HepG2 (cell line): Measurements from ENCODE around the gene CAMTA1. TPM values are rescaled to one million over a fixed set of nuclear protein-coding genes. Genes with fewer than 3 reads are reported as not detected.

Experiments
- ATAC-seq: fragments of 200-7000 bp; cut with Tn5 transposase; 3 replicates; pipeline ENCODE4 v1.9.1; 2020; ENCODE audit warnings: mild to moderate bottlenecking, moderate library complexity
- BruUV-seq: library from RNA; stranded (reverse); fragments of 400-500 nt; replicated peaks from 2 replicates; lab custom pipeline; 2021; lab: Mats Ljungman, UMichigan
- CTCF ChIA-PET: fragments of 300-600 bp; formaldehyde crosslinking; extraction: SDS; loops from one replicate; lab custom pipeline; 2021; ENCODE audit warnings: low total read pairs, inconsistent platforms, low intra/inter-chr PET ratio; lab: Yijun Ruan, JAX
- POLR2A ChIA-PET: fragments of 350-600 bp; sonication (Branson Sonifier 250); formaldehyde crosslinking; loops from one replicate; lab custom pipeline; 2020; ENCODE audit warnings: antibody characterized with exemption, inconsistent platforms; lab: Yijun Ruan, JAX
- DNase-seq: peaks from one replicate; pipeline ENCODE4 v3.0.0-alpha.2; 2015; ENCODE audit warnings: low spot score
- FAIRE-seq: peaks from 3 replicates; lab custom pipeline; 2011; peaks lifted over from hg19 to GRCh38; lab: Jason Lieb, UNC
- H2AFZ ChIP-seq: one replicate; pipeline ENCODE4 v1.6.1; 2011; ENCODE audit warnings: low read length, inconsistent platforms
- H3K27ac ChIP-seq: fragments of 300-600 bp; 3 replicates; pipeline ENCODE4 v1.8.0; 2011; ENCODE audit warnings: mixed run types, mild to moderate bottlenecking, mixed read lengths, low read length, inconsistent platforms; ENCODE audit not compliant: insufficient read depth; ENCODE audit errors: extremely low read length
- H3K27me3 ChIP-seq, 2 experiments: fragments of 200-600 bp in 1 of 2; 2 replicates in 1 of 2; 3 replicates in 1 of 2; pipeline versions ENCODE4 v1.6.0 to v1.8.0; 2011; ENCODE audit warnings: low read length in 2 of 2, mild to moderate bottlenecking in 2 of 2, moderate library complexity in 2 of 2, inconsistent platforms in 1 of 2; ENCODE audit not compliant: insufficient read depth in 2 of 2, control insufficient read depth in 1 of 2
- H3K36me3 ChIP-seq, 2 experiments: fragments of 200-600 bp in 1 of 2; replicated peaks in 1 of 2; 2 replicates in 1 of 2; 3 replicates in 1 of 2; pipeline versions ENCODE4 v1.5.1 to v1.8.0; 2011; ENCODE audit warnings: low read length in 2 of 2, inconsistent platforms in 1 of 2; ENCODE audit not compliant: insufficient read depth in 2 of 2, control insufficient read depth in 1 of 2
- H3K4me1 ChIP-seq: 2 replicates; pipeline ENCODE4 v1.5.1; 2012; ENCODE audit warnings: low read length, inconsistent platforms; ENCODE audit not compliant: insufficient read depth
- H3K4me2 ChIP-seq: 2 replicates; pipeline ENCODE4 v1.6.0; 2011; ENCODE audit warnings: low read depth, low read length, inconsistent platforms
- H3K4me3 ChIP-seq, 3 experiments: fragments of 200-600 bp in 1 of 3; sonication (generic), shearing (Covaris generic) in 1 of 3; replicated peaks in 1 of 3; 2 replicates each; pipeline ENCODE4 v1.5.1; 2011 to 2016; ENCODE audit warnings: low read length in 3 of 3, inconsistent platforms in 2 of 3, low read depth in 2 of 3, mild to moderate bottlenecking in 2 of 3, control low read depth in 1 of 3, mixed read lengths in 1 of 3; ENCODE audit not compliant: insufficient read depth in 1 of 3
- H3K79me2 ChIP-seq: one replicate; pipeline ENCODE4 v1.6.1; 2011; ENCODE audit warnings: low read length, inconsistent platforms; ENCODE audit not compliant: insufficient read depth
- H3K9ac ChIP-seq: 2 replicates; pipeline ENCODE4 v1.6.0; 2011; ENCODE audit warnings: mild to moderate bottlenecking, low read depth, low read length, inconsistent platforms; ENCODE audit not compliant: insufficient read depth
- H3K9me3 ChIP-seq: 2 replicates; pipeline ENCODE4 v1.5.1; 2012; ENCODE audit warnings: mild to moderate bottlenecking, low read length
- H4K20me1 ChIP-seq: 2 replicates; pipeline ENCODE4 v1.6.0; 2011; ENCODE audit warnings: inconsistent platforms, mild to moderate bottlenecking, low read length, moderate library complexity; ENCODE audit not compliant: insufficient read depth
- HDAC2 ChIP-seq: sonication (generic); formaldehyde crosslinking; IDR thresholded peaks from 2 replicates; pipeline ENCODE4 v1.4.0; 2020; ENCODE audit warnings: missing genetic modification reagents
- NONO ChIP-seq, 2 experiments: fragments of 450-650 bp in 1 of 2; sonication (generic) in 1 of 2; formaldehyde crosslinking in 1 of 2; IDR thresholded peaks in 1 of 2; conservative IDR thresholded peaks in 1 of 2; 2 replicates each; pipeline versions ENCODE4 v1.6.1 to v1.8.0; 2017 to 2022; ENCODE audit warnings: mild to moderate bottlenecking in 1 of 2, missing genetic modification reagents in 1 of 2, moderate library complexity in 1 of 2
- PHF5A ChIP-seq: IDR thresholded peaks from one replicate; pipeline ENCODE4 v1.6.1; 2018; ENCODE audit warnings: low read depth, missing genetic modification reagents; ENCODE audit not compliant: unreplicated experiment
- SOX13 ChIP-seq, 3 experiments: fragments of 450-650 bp in 1 of 3; sonication (generic) in 1 of 3; formaldehyde crosslinking in 1 of 3; IDR thresholded peaks in 2 of 3; conservative IDR thresholded peaks in 1 of 3; 2 replicates each; pipeline versions ENCODE4 v1.5.0 to v1.6.1; 2016 to 2020; ENCODE audit warnings: antibody characterized with exemption in 1 of 3, mild to moderate bottlenecking in 1 of 3, missing compliant biosample characterization in 1 of 3, missing genetic modification reagents in 1 of 3, moderate library complexity in 1 of 3
- THAP11 ChIP-seq: IDR thresholded peaks from 2 replicates; pipeline ENCODE4 v1.6.1; 2016; ENCODE audit warnings: missing biosample characterization, missing genetic modification reagents
- THYN1 ChIP-seq: sonication (generic); formaldehyde crosslinking; IDR thresholded peaks from 2 replicates; pipeline ENCODE4 v1.8.1; 2023; ENCODE audit warnings: low read depth, mild to moderate bottlenecking, moderate library complexity, missing genetic modification reagents, borderline replicate concordance
- ZBTB7A ChIP-seq: sonication (generic); formaldehyde crosslinking; IDR thresholded peaks from 2 replicates; pipeline ENCODE4 v1.8.0; 2022; ENCODE audit warnings: mild to moderate bottlenecking, missing genetic modification reagents
- ZNF260 ChIP-seq: sonication (generic); formaldehyde crosslinking; IDR thresholded peaks from 2 replicates; pipeline ENCODE4 v1.4.0; 2020; ENCODE audit warnings: missing genetic modification reagents, low read depth, mild to moderate bottlenecking, borderline replicate concordance
- ZNF326 ChIP-seq: sonication (generic); formaldehyde crosslinking; IDR thresholded peaks from 2 replicates; pipeline ENCODE4 v1.4.0; 2020; ENCODE audit warnings: missing genetic modification reagents, borderline replicate concordance
- ZNF674 ChIP-seq: sonication (generic); formaldehyde crosslinking; IDR thresholded peaks from 2 replicates; pipeline ENCODE4 v1.5.0; 2020; ENCODE audit warnings: low read depth, mild to moderate bottlenecking, missing genetic modification reagents
- WGBS: methylation state at CpG from one replicate; pipeline ENCODE4 v1.1.6; 2017; ENCODE audit warnings: low lambda C conversion rate; 5-methylcytosine and 5-hydroxymethylcytosine counted together
- in situ Hi-C: cut with HindIII; loops from 2 replicates; pipeline ENCODE4 v1.10.0; 2017; ENCODE audit warnings: low pct_unique_long_range_greater_than_20kb; ENCODE audit not compliant: extremely low pct_ligation_motif_present
- intact Hi-C: fragments of 100-400 bp; cut with micrococcal nuclease; formaldehyde crosslinking; loops from one replicate; pipeline ENCODE4 v1.10.0; 2022; ENCODE audit not compliant: unreplicated experiment
- polyA plus RNA-seq, 8 experiments: library from polyadenylated mRNA; depleted of rRNA in 3 of 8; stranded (reverse) in 7 of 8; unstranded in 1 of 8; fragments of >200 nt; fragmentation: Illumina TruSeq in 4 of 8; extraction: Trizol in 4 of 8; gene quantifications; 2 replicates each; pipeline versions ENCODE4 v1.2.1 to v1.2.3, GENCODE V29; 2011 to 2016; ENCODE audit warnings: low read depth in 4 of 8, missing spikeins in 1 of 8, mixed read lengths in 1 of 8; ENCODE audit not compliant: insufficient read depth in 1 of 8
- total RNA-seq, 5 experiments: library from RNA; depleted of rRNA; stranded (reverse); fragments of >200 nt; fragmentation: Illumina TruSeq; extraction: Trizol; gene quantifications; 2 replicates each; pipeline ENCODE4 v1.2.3, GENCODE V29; 2016; ENCODE audit warnings: low read depth in 1 of 5
- TF ChIP-seq, protein P1 (sequence below): sonication (generic); formaldehyde crosslinking; conservative IDR thresholded peaks from 2 replicates; pipeline ENCODE4 v1.5.0; 2020; ENCODE audit warnings: missing genetic modification reagents
- TF ChIP-seq, protein P2 (sequence below): sonication (generic); formaldehyde crosslinking; IDR thresholded peaks from 2 replicates; pipeline ENCODE4 v1.4.0; 2020; ENCODE audit warnings: missing genetic modification reagents

CAMTA1 gene
- total and polyA plus RNA-seq, 2 of the 13 experiments (the other 11 are each of a cell fraction or from before 2014, with no cell fraction given), result 25.0 to 36.4 TPM

DNA sequence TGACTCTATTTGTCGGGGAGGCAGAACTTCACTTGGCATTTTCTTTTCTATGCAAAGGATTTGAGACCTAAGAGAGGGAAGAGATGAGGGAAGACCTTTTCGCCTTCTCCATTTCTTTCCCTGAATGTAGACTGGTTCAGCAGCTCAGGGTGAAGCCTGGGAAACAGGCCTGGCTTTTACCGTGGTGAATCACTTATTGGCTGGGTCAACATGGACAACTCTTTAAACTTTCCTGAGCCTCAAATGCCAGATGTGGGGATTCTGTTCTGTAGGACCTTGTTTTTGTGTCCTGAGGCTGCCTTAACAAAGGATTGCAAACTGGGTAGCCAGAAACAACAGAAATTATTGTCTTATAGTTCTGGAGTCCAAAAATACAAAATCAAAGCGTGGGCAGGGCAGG, 530.1 kb downstream of the CAMTA1 start (continued):
- no peak for TF ChIP-seq SOX13 (IDR thresholded peaks at IDR 0.05)
- no peak for TF ChIP-seq SOX13 (CRISPR knock-in tag; conservative IDR thresholded peaks at IDR 0.05 in 1 of 2, IDR thresholded peaks at IDR 0.05 in 1 of 2)

DNA sequence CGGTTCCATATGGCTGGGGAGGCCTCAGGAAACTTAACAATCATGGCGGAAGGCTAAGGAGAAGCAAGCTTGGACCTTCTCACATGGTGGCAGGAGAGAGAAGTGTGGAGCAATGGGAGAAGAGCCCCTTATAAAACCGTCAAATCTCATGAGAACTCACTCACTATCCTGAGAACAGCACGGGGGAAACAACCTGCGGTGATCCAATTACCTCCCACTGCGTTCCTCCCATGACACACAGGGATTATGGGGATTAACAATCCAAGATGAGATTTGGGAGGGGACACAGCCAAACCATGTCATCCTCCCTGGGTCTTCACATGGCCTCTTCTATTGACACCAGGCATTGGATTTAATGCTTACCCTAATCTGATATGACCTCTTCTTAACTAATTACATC, 530.7 kb downstream of the CAMTA1 start:
- H3K4me1 ChIP-seq, result no peaks in the 10 kb centered on the region
- in situ Hi-C loops, result no loop called here
- TF ChIP-seq ZBTB7A (no peak), ZNF260 (CRISPR knock-in tag) (no peak), NONO (IDR thresholded peaks at IDR 0.05) (no peak), NONO (CRISPR knock-in tag; conservative IDR thresholded peaks at IDR 0.05) (no peak), ZNF326 (CRISPR knock-in tag) (no peak), ZNF674 (no peak), THAP11 (no peak), PHF5A (CRISPR knock-in tag) (no peak), THYN1 (CRISPR knock-in tag) (no peak), HDAC2 (no peak)
- TF ChIP-seq, protein P1, sequence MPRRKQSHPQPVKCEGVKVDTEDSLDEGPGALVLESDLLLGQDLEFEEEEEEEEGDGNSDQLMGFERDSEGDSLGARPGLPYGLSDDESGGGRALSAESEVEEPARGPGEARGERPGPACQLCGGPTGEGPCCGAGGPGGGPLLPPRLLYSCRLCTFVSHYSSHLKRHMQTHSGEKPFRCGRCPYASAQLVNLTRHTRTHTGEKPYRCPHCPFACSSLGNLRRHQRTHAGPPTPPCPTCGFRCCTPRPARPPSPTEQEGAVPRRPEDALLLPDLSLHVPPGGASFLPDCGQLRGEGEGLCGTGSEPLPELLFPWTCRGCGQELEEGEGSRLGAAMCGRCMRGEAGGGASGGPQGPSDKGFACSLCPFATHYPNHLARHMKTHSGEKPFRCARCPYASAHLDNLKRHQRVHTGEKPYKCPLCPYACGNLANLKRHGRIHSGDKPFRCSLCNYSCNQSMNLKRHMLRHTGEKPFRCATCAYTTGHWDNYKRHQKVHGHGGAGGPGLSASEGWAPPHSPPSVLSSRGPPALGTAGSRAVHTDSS (CRISPR knock-in tag), result no peak
- TF ChIP-seq, protein P2, sequence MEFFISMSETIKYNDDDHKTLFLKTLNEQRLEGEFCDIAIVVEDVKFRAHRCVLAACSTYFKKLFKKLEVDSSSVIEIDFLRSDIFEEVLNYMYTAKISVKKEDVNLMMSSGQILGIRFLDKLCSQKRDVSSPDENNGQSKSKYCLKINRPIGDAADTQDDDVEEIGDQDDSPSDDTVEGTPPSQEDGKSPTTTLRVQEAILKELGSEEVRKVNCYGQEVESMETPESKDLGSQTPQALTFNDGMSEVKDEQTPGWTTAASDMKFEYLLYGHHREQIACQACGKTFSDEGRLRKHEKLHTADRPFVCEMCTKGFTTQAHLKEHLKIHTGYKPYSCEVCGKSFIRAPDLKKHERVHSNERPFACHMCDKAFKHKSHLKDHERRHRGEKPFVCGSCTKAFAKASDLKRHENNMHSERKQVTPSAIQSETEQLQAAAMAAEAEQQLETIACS (CRISPR knock-in tag), result no peak
- no peak for FAIRE-seq
- H3K79me2 ChIP-seq, result no peaks in the 10 kb centered on the region
- no peak overlapping the region for H2AFZ ChIP-seq
- H4K20me1 ChIP-seq, result no peaks in the 10 kb centered on the region
- ChIA-PET POLR2A (no interaction called here), CTCF (no interaction called here)
- no peak overlapping the region for H3K9ac ChIP-seq
- DNase-seq, result no peak
- no peaks in the 10 kb centered on the region for H3K36me3 ChIP-seq
- H3K4me3 ChIP-seq, result no peak overlapping the region
- no TSS peak for BruUV-seq
- no peaks in the 10 kb centered on the region for H3K9me3 ChIP-seq
- H3K27ac ChIP-seq, result no peak overlapping the region
- no peak for ATAC-seq
- intact Hi-C loops, result no loop called here
- H3K27me3 ChIP-seq, result peaks cover 2 to 8% of the 10 kb centered on the region in 2 experiments; a peak in 3 of 5 replicates
- no peak overlapping the region for H3K4me2 ChIP-seq
- 27% methylated on average over 6 of the region's 6 CpGs for WGBS
